SK-N-SH (cell line): ENCODE data around the gene NCBP2L. TPM values are rescaled to one million over a fixed set of nuclear protein-coding genes. Genes with fewer than 3 reads are reported as not detected.

ENCODE experiments used
- CTCF ChIA-PET: fragments of 300-600, 350-600 bp; formaldehyde crosslinking; extraction: SDS; loops from one replicate; lab custom pipeline; 2021; lab: Yijun Ruan, JAX
- POLR2A ChIA-PET: fragments of 350-600 bp; sonication (Branson Sonifier 250); formaldehyde crosslinking; extraction: SDS; loops from one replicate; lab custom pipeline; 2020; ENCODE audit warnings: antibody characterized with exemption, inconsistent platforms; lab: Yijun Ruan, JAX
- DNase-seq: peaks from one replicate; pipeline ENCODE4 v3.0.0; 2012
- H2AFZ ChIP-seq: fragments of 200-600 bp; sonication (generic); 2 replicates; pipeline ENCODE4 v1.8.1; 2016; ENCODE audit warnings: antibody characterized with exemption, mild to moderate bottlenecking, low read depth
- H3F3A ChIP-seq: fragments of 200-600 bp; sonication (generic); replicated peaks from 2 replicates; pipeline ENCODE3; 2016; ENCODE audit warnings: antibody characterized with exemption, mild to moderate bottlenecking; ENCODE audit not compliant: insufficient read depth
- H3K27ac ChIP-seq, 2 experiments: fragments of 200-500 bp in 1 of 2; fragments of 200-600 bp in 1 of 2; sonication (Bioruptor generic) in 1 of 2; sonication (generic), shearing (Covaris generic) in 1 of 2; 2 replicates each; pipeline versions ENCODE4 v1.5.1 to v1.6.1; 2014 to 2016; ENCODE audit warnings: low read depth in 2 of 2, inconsistent platforms in 1 of 2, low read length in 1 of 2, mild to moderate bottlenecking in 1 of 2, mixed read lengths in 1 of 2
- H3K27me3 ChIP-seq: fragments of 200-600 bp; sonication (generic), shearing (Covaris generic); 2 replicates; pipeline ENCODE4 v1.6.1; 2016; ENCODE audit warnings: mixed run types; ENCODE audit not compliant: insufficient read depth
- H3K36me3 ChIP-seq, 2 experiments: fragments of 200-500 bp in 1 of 2; fragments of 200-600 bp in 1 of 2; sonication (Bioruptor generic) in 1 of 2; sonication (generic) in 1 of 2; replicated peaks in 1 of 2; 2 replicates each; pipeline versions ENCODE3 to v1.5.1; 2014 to 2016; ENCODE audit warnings: low read length in 1 of 2, mild to moderate bottlenecking in 1 of 2; ENCODE audit not compliant: insufficient read depth in 2 of 2, control insufficient read depth in 1 of 2
- H3K4me1 ChIP-seq, 2 experiments: fragments of 200-500 bp in 1 of 2; fragments of 200-600 bp in 1 of 2; sonication (Bioruptor generic) in 1 of 2; sonication (generic), shearing (Covaris generic) in 1 of 2; 2 replicates each; pipeline versions ENCODE4 v1.5.1 to v1.6.1; 2014 to 2016; ENCODE audit warnings: low read depth in 1 of 2, low read length in 1 of 2, mixed run types in 1 of 2; ENCODE audit not compliant: insufficient read depth in 2 of 2, control insufficient read depth in 1 of 2
- H3K4me2 ChIP-seq: fragments of 200-600 bp; sonication (generic), shearing (Covaris generic); 2 replicates; pipeline ENCODE4 v1.6.1; 2017; ENCODE audit warnings: mixed run types
- H3K4me3 ChIP-seq, 2 experiments: fragments of 200-500 bp in 1 of 2; fragments of 200-600 bp in 1 of 2; sonication (Bioruptor generic) in 1 of 2; sonication (generic), shearing (Covaris generic) in 1 of 2; 2 replicates each; pipeline versions ENCODE4 v1.5.1 to v1.8.1; 2014 to 2016; ENCODE audit warnings: low read depth in 2 of 2, inconsistent platforms in 1 of 2, low read length in 1 of 2, mild to moderate bottlenecking in 1 of 2, mixed read lengths in 1 of 2, moderate library complexity in 1 of 2
- H3K79me2 ChIP-seq: fragments of 200-600 bp; sonication (generic); 2 replicates; pipeline ENCODE4 v1.8.1; 2017; ENCODE audit warnings: mild to moderate bottlenecking; ENCODE audit not compliant: insufficient read depth
- H3K9ac ChIP-seq: fragments of 200-600 bp; sonication (generic); 2 replicates; pipeline ENCODE4 v1.6.1; 2017; ENCODE audit warnings: mixed run types
- H3K9me2 ChIP-seq: fragments of 200-600 bp; sonication (generic); 2 replicates; pipeline ENCODE4 v1.6.1; 2017; ENCODE audit warnings: mixed run types
- H3K9me3 ChIP-seq: fragments of 200-600 bp; sonication (generic); 2 replicates; pipeline ENCODE4 v1.6.1; 2017; ENCODE audit warnings: mixed run types, mild to moderate bottlenecking, moderate library complexity
- H4K20me1 ChIP-seq: fragments of 200-600 bp; sonication (generic); 2 replicates; pipeline ENCODE4 v1.6.1; 2017; ENCODE audit warnings: mild to moderate bottlenecking, mixed run types; ENCODE audit not compliant: insufficient read depth
- CHD2 ChIP-seq: fragments of 150-350 bp; IDR thresholded peaks from 2 replicates; pipeline ENCODE4 v1.6.1; 2018; ENCODE audit warnings: low read length; ENCODE audit not compliant: partially characterized antibody
- EZH2phosphoT487 ChIP-seq: fragments of 200-600 bp; sonication (generic); IDR thresholded peaks from 2 replicates; pipeline ENCODE4 v1.6.1; 2017; ENCODE audit warnings: low read depth, mixed run types, mild to moderate bottlenecking, antibody characterized with exemption, moderate library complexity, borderline replicate concordance
- FOSL2 ChIP-seq: IDR thresholded peaks from 2 replicates; pipeline ENCODE4 v1.4.0; 2012; ENCODE audit warnings: low read depth, mild to moderate bottlenecking, moderate library complexity, borderline replicate concordance
- FOXJ3 ChIP-seq: sonication (generic); formaldehyde crosslinking; IDR thresholded peaks from 2 replicates; pipeline ENCODE4 v1.5.1; 2020; ENCODE audit warnings: mild to moderate bottlenecking, missing genetic modification reagents
- FOXM1 ChIP-seq: IDR thresholded peaks from 2 replicates; pipeline ENCODE4 v1.4.0; 2012; ENCODE audit warnings: low read depth, mild to moderate bottlenecking
- MXI1 ChIP-seq: IDR thresholded peaks from 2 replicates; pipeline ENCODE4 v1.6.1; 2012; ENCODE audit warnings: mild to moderate bottlenecking, low read depth, low read length, improper control_type of control experiment
- NFIC ChIP-seq: IDR thresholded peaks from 2 replicates; pipeline ENCODE4 v1.4.0; 2012; ENCODE audit warnings: borderline replicate concordance
- PBX3 ChIP-seq: IDR thresholded peaks from 2 replicates; pipeline ENCODE4; 2012
- RFX5 ChIP-seq: IDR thresholded peaks from 2 replicates; pipeline ENCODE4 v1.6.1; 2012; ENCODE audit warnings: mild to moderate bottlenecking, improper control_type of control experiment, low read length
- RXRA ChIP-seq: IDR thresholded peaks from 2 replicates; pipeline ENCODE4 v1.4.0; 2012; ENCODE audit warnings: low read depth, mild to moderate bottlenecking, borderline replicate concordance
- TAF1 ChIP-seq: IDR thresholded peaks from 2 replicates; pipeline ENCODE4 v1.6.1; 2012; ENCODE audit warnings: low read depth, mild to moderate bottlenecking, low read length, moderate library complexity, borderline replicate concordance
- TEAD4 ChIP-seq: IDR thresholded peaks from 2 replicates; pipeline ENCODE4 v1.4.0; 2012; ENCODE audit warnings: mild to moderate bottlenecking, borderline replicate concordance; ENCODE audit not compliant: insufficient read depth
- WGBS: methylation state at CpG from one replicate; pipeline ENCODE4 v1.1.6; 2017; ENCODE audit warnings: low lambda C conversion rate; 5-methylcytosine and 5-hydroxymethylcytosine counted together
- polyA plus RNA-seq, 3 experiments: library from polyadenylated mRNA; depleted of rRNA; stranded (reverse); fragments of >200 nt; gene quantifications; 2 replicates each; pipeline ENCODE4 v1.2.3, GENCODE V29; 2012
- TF ChIP-seq, protein P1 (sequence below): IDR thresholded peaks from 2 replicates; pipeline ENCODE4 v1.4.0; 2012; ENCODE audit warnings: low read depth
- TF ChIP-seq, protein P2 (sequence below): fragments of 150-350 bp; IDR thresholded peaks from 2 replicates; pipeline ENCODE4 v1.6.1; 2017; ENCODE audit warnings: antibody characterized with exemption, low read length, low read depth, borderline replicate concordance

Gene NCBP2L
- polyA plus RNA-seq, 1 of the 3 experiments (the other 2 are of a cell fraction): not detected

DNA sequence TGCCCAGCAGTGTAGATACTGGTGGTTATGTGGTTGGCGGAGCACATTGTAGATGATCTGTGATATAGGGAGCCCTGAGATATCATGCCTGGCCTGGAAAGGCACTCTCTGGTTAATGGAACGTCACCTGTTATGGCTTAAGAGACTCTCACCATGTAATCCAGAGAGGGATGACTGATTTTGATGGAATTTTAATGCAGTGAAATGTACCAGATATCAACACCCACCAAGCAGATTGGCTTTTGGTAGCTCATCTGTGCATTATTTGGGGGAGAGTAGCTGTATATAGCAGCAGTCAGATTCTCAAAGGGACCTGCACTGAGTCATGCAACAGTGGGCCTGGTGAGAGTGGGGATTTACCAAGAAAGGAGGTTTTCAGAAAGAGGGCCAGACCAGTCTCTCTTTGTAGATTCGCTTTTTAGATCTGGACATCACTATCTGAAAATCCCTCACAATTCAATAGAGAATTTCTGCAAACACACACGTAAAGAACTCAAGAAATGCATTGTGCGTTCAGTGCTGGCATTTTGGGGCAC lies 19.2 kb upstream of the NCBP2L start:
- no peaks in the 10 kb centered on the region for H3F3A ChIP-seq
- no peak overlapping the region for H3K4me3 ChIP-seq
- 54% methylated on average over 5 of the region's 5 CpGs for WGBS
- POLR2A ChIA-PET: no interaction called here
- H3K27me3 ChIP-seq: peaks cover 28% of the 10 kb centered on the region
- no peak for DNase-seq
- H3K9me3 ChIP-seq: no peaks in the 10 kb centered on the region
- no peaks in the 10 kb centered on the region for H3K36me3 ChIP-seq
- H3K9me2 ChIP-seq: no peaks in the 10 kb centered on the region
- H4K20me1 ChIP-seq: no peaks in the 10 kb centered on the region
- no peak overlapping the region for H3K9ac ChIP-seq
- no peak for TF ChIP-seq TEAD4
- no peak for TF ChIP-seq RFX5
- TF ChIP-seq EZH2phosphoT487: no peak
- TF ChIP-seq NFIC: no peak
- no peak for TF ChIP-seq FOXM1
- no peak for TF ChIP-seq FOSL2
- TF ChIP-seq, protein P1, sequence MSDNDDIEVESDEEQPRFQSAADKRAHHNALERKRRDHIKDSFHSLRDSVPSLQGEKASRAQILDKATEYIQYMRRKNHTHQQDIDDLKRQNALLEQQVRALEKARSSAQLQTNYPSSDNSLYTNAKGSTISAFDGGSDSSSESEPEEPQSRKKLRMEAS: no peak
- no peak for TF ChIP-seq MXI1
- TF ChIP-seq, protein P2, sequence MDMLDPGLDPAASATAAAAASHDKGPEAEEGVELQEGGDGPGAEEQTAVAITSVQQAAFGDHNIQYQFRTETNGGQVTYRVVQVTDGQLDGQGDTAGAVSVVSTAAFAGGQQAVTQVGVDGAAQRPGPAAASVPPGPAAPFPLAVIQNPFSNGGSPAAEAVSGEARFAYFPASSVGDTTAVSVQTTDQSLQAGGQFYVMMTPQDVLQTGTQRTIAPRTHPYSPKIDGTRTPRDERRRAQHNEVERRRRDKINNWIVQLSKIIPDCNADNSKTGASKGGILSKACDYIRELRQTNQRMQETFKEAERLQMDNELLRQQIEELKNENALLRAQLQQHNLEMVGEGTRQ: no peak
- no peak for TF ChIP-seq CHD2
- TF ChIP-seq, all 33 proteins: peak for 0
- no peaks in the 10 kb centered on the region for H3K79me2 ChIP-seq
- no peaks in the 10 kb centered on the region for H3K4me1 ChIP-seq
- H3K4me2 ChIP-seq: no peak overlapping the region
- CTCF ChIA-PET: interaction anchor here (1.8 kb wide), 1 partner anchor 19 kb away, joined by 4 read pairs; the partner anchor contains the start of gene NCBP2L
- H2AFZ ChIP-seq: no peak overlapping the region
- H3K27ac ChIP-seq: no peak overlapping the region

DNA sequence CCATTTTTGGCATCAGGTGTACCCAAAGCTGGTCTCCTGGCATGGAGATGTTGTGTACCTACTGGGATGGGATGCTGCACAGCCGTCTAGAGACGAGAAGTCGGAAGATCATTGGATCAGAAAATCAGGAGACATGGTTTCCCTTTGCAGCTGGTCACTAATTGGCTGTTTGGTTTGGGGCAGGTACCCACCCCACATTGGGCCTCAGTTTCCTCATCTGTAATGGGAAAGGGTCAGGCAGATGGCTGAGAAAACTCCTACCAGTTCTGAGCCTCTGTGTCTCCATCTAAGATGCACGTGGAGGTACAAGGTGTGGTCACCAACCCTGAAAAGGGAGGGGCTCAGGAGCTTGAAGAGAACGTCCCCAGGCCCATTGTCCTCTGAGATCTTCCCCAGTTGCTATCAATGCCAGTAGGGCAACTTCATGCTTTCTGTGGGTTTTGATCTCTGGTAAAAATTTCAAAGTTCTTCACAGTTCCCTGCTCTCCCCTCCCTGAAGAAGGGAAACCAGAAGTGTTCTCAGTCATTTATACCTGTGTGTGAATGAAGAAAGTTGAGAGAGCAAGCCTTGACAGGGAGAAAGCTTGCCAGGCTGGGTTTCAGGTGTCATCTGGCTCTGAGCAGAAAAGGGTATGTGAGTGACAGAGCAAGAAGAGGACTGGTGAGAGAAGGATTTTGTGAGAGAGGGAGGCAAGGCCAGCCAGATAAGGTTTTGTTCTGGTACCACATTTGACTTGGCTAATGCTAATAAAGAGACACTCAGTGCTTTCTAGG lies 17.0 kb upstream of the NCBP2L start:
- no peaks in the 10 kb centered on the region for H3K9me3 ChIP-seq
- no peaks in the 10 kb centered on the region for H3F3A ChIP-seq
- CTCF ChIA-PET: interaction anchor here (1.0 kb wide), 2 partner anchors 10 to 16 kb away, joined by 3 to 4 read pairs; no protein-coding TSS in a partner anchor
- H3K4me1 ChIP-seq: no peaks in the 10 kb centered on the region
- no peak overlapping the region for H3K4me3 ChIP-seq
- H4K20me1 ChIP-seq: no peaks in the 10 kb centered on the region
- no peak overlapping the region for H3K9ac ChIP-seq
- H3K79me2 ChIP-seq: no peaks in the 10 kb centered on the region
- peaks cover 28% of the 10 kb centered on the region for H3K27me3 ChIP-seq
- H3K4me2 ChIP-seq: no peak overlapping the region
- H3K36me3 ChIP-seq: no peaks in the 10 kb centered on the region
- H3K9me2 ChIP-seq: no peaks in the 10 kb centered on the region
- WGBS: 23% methylated on average over 5 of the region's 5 CpGs
- no peak for DNase-seq
- POLR2A ChIA-PET: no interaction called here
- TF ChIP-seq RXRA (no peak), FOXJ3 (CRISPR knock-in tag) (no peak), TAF1 (no peak), PBX3 (no peak)
- H2AFZ ChIP-seq: no peak overlapping the region
- H3K27ac ChIP-seq: no peak overlapping the region
